ENCODE data around the gene C16orf89.
"Not testable (repeated sequence)": the region's sequence is repeated elsewhere in the genome, so short reads cannot be mapped to it uniquely, and the experiment has no call there.

Gene C16orf89

GRCh38 chr16:5069048-5069447, 3.3 kb upstream of the C16orf89 start:
- no peak for DNase-seq
- TF ChIP-seq POLR2A (IDR thresholded peaks at IDR 0.05; ENCODE audit: low read length) (no peak), GATA1 (IDR thresholded peaks at IDR 0.05; ENCODE audit: low read depth, low read length) (no peak)

GRCh38 chr16:5066511-5066910, 755 bp upstream of the C16orf89 start:
- no peak for DNase-seq
- TF ChIP-seq GATA1 (IDR thresholded peaks at IDR 0.05; ENCODE audit: low read depth, low read length): no peak
- TF ChIP-seq POLR2A (IDR thresholded peaks at IDR 0.05; ENCODE audit: low read length): no peak

- TF ChIP-seq POLR2A (IDR thresholded peaks at IDR 0.05; ENCODE audit: low read length): no peak
- no peak for TF ChIP-seq GATA1 (IDR thresholded peaks at IDR 0.05; ENCODE audit: low read depth, low read length)
- no peak for DNase-seq
Measured at GRCh38 chr16:5065326-5065725, 430 bp downstream of the C16orf89 start.

GRCh38 chr16:5064915-5065314, 841 bp downstream of the C16orf89 start:
- no peak for TF ChIP-seq GATA1 (IDR thresholded peaks at IDR 0.05; ENCODE audit: low read depth, low read length)
- no peak for TF ChIP-seq POLR2A (IDR thresholded peaks at IDR 0.05; ENCODE audit: low read length)
- DNase-seq: no peak

- DNase-seq: no peak
- TF ChIP-seq POLR2A (IDR thresholded peaks at IDR 0.05; ENCODE audit: low read length) (no peak), GATA1 (IDR thresholded peaks at IDR 0.05; ENCODE audit: low read depth, low read length) (no peak)
Measured at GRCh38 chr16:5062790-5063765, 2.7 kb downstream of the C16orf89 start.

GRCh38 chr16:5062051-5062450, 3.7 kb downstream of the C16orf89 start:
- no peak for DNase-seq
- TF ChIP-seq POLR2A (IDR thresholded peaks at IDR 0.05; ENCODE audit: low read length): no peak
- TF ChIP-seq GATA1 (IDR thresholded peaks at IDR 0.05; ENCODE audit: low read depth, low read length): no peak

GRCh38 chr16:5060073-5060641, 5.6 kb downstream of the C16orf89 start:
- DNase-seq: no peak
- TF ChIP-seq GATA1 (IDR thresholded peaks at IDR 0.05; ENCODE audit: low read depth, low read length) (no peak), POLR2A (IDR thresholded peaks at IDR 0.05; ENCODE audit: low read length) (no peak)

GRCh38 chr16:5059386-5060072, 6.2 kb downstream of the C16orf89 start:
- TF ChIP-seq POLR2A (IDR thresholded peaks at IDR 0.05; ENCODE audit: low read length): no peak
- TF ChIP-seq GATA1 (IDR thresholded peaks at IDR 0.05; ENCODE audit: low read depth, low read length): no peak
- DNase-seq: no peak

- no peak for DNase-seq
- TF ChIP-seq GATA1 (IDR thresholded peaks at IDR 0.05; ENCODE audit: low read depth, low read length) (no peak), POLR2A (IDR thresholded peaks at IDR 0.05; ENCODE audit: low read length) (no peak)
Measured at GRCh38 chr16:5058476-5058875, 7.3 kb downstream of the C16orf89 start.

GRCh38 chr16:5056352-5056751, 9.4 kb downstream of the C16orf89 start:
- TF ChIP-seq GATA1 (IDR thresholded peaks at IDR 0.05; ENCODE audit: low read depth, low read length) (no peak), POLR2A (IDR thresholded peaks at IDR 0.05; ENCODE audit: low read length) (no peak)
- peak; percentile 86 to 89 for DNase-seq

- no peak for TF ChIP-seq GATA1 (IDR thresholded peaks at IDR 0.05; ENCODE audit: low read depth, low read length)
- no peak for TF ChIP-seq POLR2A (IDR thresholded peaks at IDR 0.05; ENCODE audit: low read length)
- DNase-seq: no peak
Measured at GRCh38 chr16:5054876-5055865, 10.6 kb downstream of the C16orf89 start.

- no peak for DNase-seq
- no peak for TF ChIP-seq POLR2A (IDR thresholded peaks at IDR 0.05; ENCODE audit: low read length)
- no peak for TF ChIP-seq GATA1 (IDR thresholded peaks at IDR 0.05; ENCODE audit: low read depth, low read length)
Measured at GRCh38 chr16:5046914-5047313, 18.8 kb downstream of the C16orf89 start.

GRCh38 chr16:5045499-5046115, 20.1 kb downstream of the C16orf89 start:
- TF ChIP-seq GATA1 (IDR thresholded peaks at IDR 0.05; ENCODE audit: low read depth, low read length) (no peak), POLR2A (IDR thresholded peaks at IDR 0.05; ENCODE audit: low read length) (no peak)
- DNase-seq: no peak

- DNase-seq: not testable (repeated sequence)
Measured at GRCh38 chr16:5044581-5044980, 21.2 kb downstream of the C16orf89 start.
